ENCODE data around the gene OR6C75. TPM values are rescaled to one million over a fixed set of nuclear protein-coding genes. Genes with fewer than 3 reads are reported as not detected.

Gene OR6C75
- total RNA-seq, 1 experiment from 2014 or later = not detected

DNA sequence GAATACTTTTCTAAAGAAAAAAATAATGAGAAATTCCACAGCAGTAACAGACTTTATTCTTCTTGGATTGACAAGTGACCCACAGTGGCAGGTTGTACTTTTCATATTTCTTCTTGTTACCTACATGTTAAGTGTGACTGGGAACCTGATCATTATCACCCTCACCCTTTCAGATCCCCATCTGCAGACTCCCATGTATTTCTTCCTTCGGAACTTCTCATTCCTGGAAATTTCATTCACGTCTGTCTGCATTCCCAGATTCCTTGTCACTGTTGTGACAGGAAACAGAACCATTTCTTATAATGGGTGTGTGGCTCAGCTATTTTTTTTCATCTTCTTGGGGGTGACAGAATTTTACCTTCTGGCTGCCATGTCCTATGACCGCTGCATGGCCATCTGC is 2.3 kb downstream of the OR6C75 start:
- no peak overlapping the region for H2AFZ ChIP-seq (ENCODE audit: low read length)
- no peaks in the 10 kb centered on the region for H3K4me1 ChIP-seq (ENCODE audit: insufficient read depth, low read length)
- no peaks in the 10 kb centered on the region for H3K23me2 ChIP-seq (ENCODE audit: insufficient read length, low read depth, low read length, poor library complexity, severe bottlenecking)
- Mint-ChIP-seq H3K4me3 (no peak overlapping the region), H3K27ac (no peak overlapping the region), H3K9me3 (no peaks in the 10 kb centered on the region), H3K4me1 (no peaks in the 10 kb centered on the region), H3K27me3 (ENCODE audit: low read depth) (no peaks in the 10 kb centered on the region), H3K36me3 (ENCODE audit: insufficient read depth in 1 of 3, low read depth in 3 of 3) (no peaks in the 10 kb centered on the region)
- H2BK15ac ChIP-seq (ENCODE audit: low read depth, low read length) = no peak overlapping the region
- no peak overlapping the region for H4K5ac ChIP-seq (ENCODE audit: insufficient read length, low read depth, low read length)
- no peak for DNase-seq
- H4K8ac ChIP-seq (replicated peaks; ENCODE audit: insufficient read length, low read depth, low read length) = no peak overlapping the region
- no peak overlapping the region for H2BK20ac ChIP-seq (ENCODE audit: low read depth, low read length, poor library complexity, severe bottlenecking)
- no peak overlapping the region for H2AK5ac ChIP-seq (ENCODE audit: insufficient read length, low read length)
- no peak overlapping the region for H4K91ac ChIP-seq (ENCODE audit: insufficient read length, low read depth, low read length)
- no peak overlapping the region for H3K9ac ChIP-seq (ENCODE audit: extremely low read depth, insufficient read length, low read length)
- H2BK120ac ChIP-seq (ENCODE audit: low read depth, low read length, poor library complexity, severe bottlenecking) = no peak overlapping the region
- H3K27ac ChIP-seq (ENCODE audit: insufficient read length, low read depth, low read length) = no peak overlapping the region
- no peak overlapping the region for H3K56ac ChIP-seq (ENCODE audit: insufficient read length, low read depth, low read length)
- H3K14ac ChIP-seq (ENCODE audit: insufficient read depth, low read length) = no peak overlapping the region
- H3K27me3 ChIP-seq (ENCODE audit: insufficient read depth, low read length) = no peaks in the 10 kb centered on the region
- WGBS (ENCODE audit: extremely low coverage, insufficient read length, low lambda C conversion rate) = no CpG with 5 or more reads among the region's 3 CpGs
- H3K4me2 ChIP-seq (ENCODE audit: insufficient read depth, insufficient read length, low read length) = no peak overlapping the region
- H3K18ac ChIP-seq (ENCODE audit: insufficient read length, low read depth, low read length) = no peak overlapping the region
- H2BK5ac ChIP-seq (ENCODE audit: insufficient read length, low read length) = no peak overlapping the region
- H2BK12ac ChIP-seq (ENCODE audit: insufficient read length, low read depth, low read length) = no peak overlapping the region
- no peaks in the 10 kb centered on the region for H3K79me1 ChIP-seq (ENCODE audit: insufficient read depth, low read depth, low read length, poor library complexity, severe bottlenecking)
- no peaks in the 10 kb centered on the region for H3K9me3 ChIP-seq (ENCODE audit: control insufficient read depth, low read depth, low read length)
- H4K20me1 ChIP-seq (ENCODE audit: control insufficient read depth, insufficient read depth, insufficient read length) = no peaks in the 10 kb centered on the region
- no peak overlapping the region for H3K4ac ChIP-seq (ENCODE audit: low read depth, low read length)
- no peak overlapping the region for H3K23ac ChIP-seq (ENCODE audit: insufficient read length, low read depth, low read length)
- TF ChIP-seq, protein P1, sequence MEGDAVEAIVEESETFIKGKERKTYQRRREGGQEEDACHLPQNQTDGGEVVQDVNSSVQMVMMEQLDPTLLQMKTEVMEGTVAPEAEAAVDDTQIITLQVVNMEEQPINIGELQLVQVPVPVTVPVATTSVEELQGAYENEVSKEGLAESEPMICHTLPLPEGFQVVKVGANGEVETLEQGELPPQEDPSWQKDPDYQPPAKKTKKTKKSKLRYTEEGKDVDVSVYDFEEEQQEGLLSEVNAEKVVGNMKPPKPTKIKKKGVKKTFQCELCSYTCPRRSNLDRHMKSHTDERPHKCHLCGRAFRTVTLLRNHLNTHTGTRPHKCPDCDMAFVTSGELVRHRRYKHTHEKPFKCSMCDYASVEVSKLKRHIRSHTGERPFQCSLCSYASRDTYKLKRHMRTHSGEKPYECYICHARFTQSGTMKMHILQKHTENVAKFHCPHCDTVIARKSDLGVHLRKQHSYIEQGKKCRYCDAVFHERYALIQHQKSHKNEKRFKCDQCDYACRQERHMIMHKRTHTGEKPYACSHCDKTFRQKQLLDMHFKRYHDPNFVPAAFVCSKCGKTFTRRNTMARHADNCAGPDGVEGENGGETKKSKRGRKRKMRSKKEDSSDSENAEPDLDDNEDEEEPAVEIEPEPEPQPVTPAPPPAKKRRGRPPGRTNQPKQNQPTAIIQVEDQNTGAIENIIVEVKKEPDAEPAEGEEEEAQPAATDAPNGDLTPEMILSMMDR (conservative IDR thresholded peaks at IDR 0.05) = no peak
- no peak overlapping the region for H3T11ph ChIP-seq (ENCODE audit: low read length)
- H3K79me2 ChIP-seq (ENCODE audit: insufficient read depth, low read length) = no peaks in the 10 kb centered on the region
